Panc1 (cell line): Measurements from ENCODE around the gene KATNAL2.

Experiments
- POLR2AphosphoS5 ChIP-seq: IDR thresholded peaks from 2 replicates; pipeline ENCODE4 v1.6.1; 2012; ENCODE audit warnings: mild to moderate bottlenecking, low read depth, low read length, moderate library complexity
- TCF7L2 ChIP-seq: IDR thresholded peaks from 2 replicates; pipeline ENCODE4 v1.6.1; 2011; ENCODE audit warnings: mild to moderate bottlenecking, low read depth, low read length, inconsistent platforms
- TF ChIP-seq, protein P1 (sequence below): fragments of 450-650 bp; IDR thresholded peaks from 2 replicates; pipeline ENCODE4 v1.5.1; 2017; ENCODE audit warnings: mild to moderate bottlenecking
- TF ChIP-seq, protein P2 (sequence below), 2 experiments: IDR thresholded peaks; 2 replicates each; pipeline ENCODE4 v1.6.1; 2011 to 2012; ENCODE audit warnings: low read depth in 2 of 2, control low read depth in 1 of 2, low read length in 1 of 2, mild to moderate bottlenecking in 1 of 2, moderate library complexity in 1 of 2; ENCODE audit not compliant: insufficient read depth in 1 of 2

DNA sequence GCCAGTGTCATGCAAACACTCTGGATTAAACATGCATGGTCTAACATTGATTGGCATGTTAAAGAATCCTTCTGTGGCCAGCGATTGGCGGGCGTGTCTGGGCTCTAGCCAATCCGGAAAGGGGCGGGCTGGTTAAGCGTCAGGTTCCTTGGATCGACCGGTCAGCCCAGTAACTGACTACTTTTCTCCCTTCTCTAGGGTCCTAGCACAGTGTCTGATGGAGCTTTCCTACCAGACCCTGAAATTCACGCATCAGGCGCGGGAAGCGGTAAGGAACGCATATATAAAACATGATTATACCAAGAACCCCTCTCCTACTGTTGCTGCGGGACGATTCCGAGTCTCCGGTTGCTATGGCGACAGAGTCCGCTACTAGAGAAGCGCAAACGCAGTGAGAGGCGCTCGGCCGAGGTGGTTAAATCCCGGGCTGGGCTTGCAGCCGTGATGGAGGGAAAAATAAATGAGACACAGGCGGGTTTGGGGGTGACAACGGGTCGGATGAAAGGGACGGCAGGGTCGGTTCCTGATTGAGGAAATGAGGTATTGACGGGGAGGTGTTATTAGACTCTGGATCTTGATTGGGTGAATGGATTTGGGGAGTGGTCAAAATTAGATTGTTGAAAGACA is 29.4 kb downstream of the KATNAL2 start:
- TF ChIP-seq, protein P1, sequence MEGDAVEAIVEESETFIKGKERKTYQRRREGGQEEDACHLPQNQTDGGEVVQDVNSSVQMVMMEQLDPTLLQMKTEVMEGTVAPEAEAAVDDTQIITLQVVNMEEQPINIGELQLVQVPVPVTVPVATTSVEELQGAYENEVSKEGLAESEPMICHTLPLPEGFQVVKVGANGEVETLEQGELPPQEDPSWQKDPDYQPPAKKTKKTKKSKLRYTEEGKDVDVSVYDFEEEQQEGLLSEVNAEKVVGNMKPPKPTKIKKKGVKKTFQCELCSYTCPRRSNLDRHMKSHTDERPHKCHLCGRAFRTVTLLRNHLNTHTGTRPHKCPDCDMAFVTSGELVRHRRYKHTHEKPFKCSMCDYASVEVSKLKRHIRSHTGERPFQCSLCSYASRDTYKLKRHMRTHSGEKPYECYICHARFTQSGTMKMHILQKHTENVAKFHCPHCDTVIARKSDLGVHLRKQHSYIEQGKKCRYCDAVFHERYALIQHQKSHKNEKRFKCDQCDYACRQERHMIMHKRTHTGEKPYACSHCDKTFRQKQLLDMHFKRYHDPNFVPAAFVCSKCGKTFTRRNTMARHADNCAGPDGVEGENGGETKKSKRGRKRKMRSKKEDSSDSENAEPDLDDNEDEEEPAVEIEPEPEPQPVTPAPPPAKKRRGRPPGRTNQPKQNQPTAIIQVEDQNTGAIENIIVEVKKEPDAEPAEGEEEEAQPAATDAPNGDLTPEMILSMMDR = no peak
- TF ChIP-seq, protein P2, sequence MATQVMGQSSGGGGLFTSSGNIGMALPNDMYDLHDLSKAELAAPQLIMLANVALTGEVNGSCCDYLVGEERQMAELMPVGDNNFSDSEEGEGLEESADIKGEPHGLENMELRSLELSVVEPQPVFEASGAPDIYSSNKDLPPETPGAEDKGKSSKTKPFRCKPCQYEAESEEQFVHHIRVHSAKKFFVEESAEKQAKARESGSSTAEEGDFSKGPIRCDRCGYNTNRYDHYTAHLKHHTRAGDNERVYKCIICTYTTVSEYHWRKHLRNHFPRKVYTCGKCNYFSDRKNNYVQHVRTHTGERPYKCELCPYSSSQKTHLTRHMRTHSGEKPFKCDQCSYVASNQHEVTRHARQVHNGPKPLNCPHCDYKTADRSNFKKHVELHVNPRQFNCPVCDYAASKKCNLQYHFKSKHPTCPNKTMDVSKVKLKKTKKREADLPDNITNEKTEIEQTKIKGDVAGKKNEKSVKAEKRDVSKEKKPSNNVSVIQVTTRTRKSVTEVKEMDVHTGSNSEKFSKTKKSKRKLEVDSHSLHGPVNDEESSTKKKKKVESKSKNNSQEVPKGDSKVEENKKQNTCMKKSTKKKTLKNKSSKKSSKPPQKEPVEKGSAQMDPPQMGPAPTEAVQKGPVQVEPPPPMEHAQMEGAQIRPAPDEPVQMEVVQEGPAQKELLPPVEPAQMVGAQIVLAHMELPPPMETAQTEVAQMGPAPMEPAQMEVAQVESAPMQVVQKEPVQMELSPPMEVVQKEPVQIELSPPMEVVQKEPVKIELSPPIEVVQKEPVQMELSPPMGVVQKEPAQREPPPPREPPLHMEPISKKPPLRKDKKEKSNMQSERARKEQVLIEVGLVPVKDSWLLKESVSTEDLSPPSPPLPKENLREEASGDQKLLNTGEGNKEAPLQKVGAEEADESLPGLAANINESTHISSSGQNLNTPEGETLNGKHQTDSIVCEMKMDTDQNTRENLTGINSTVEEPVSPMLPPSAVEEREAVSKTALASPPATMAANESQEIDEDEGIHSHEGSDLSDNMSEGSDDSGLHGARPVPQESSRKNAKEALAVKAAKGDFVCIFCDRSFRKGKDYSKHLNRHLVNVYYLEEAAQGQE (IDR thresholded peaks at IDR 0.05; ENCODE audit: insufficient read depth in 1 of 2, low read depth in 2 of 2, low read length in 1 of 2) = no peak
- TF ChIP-seq POLR2AphosphoS5 (no peak), TCF7L2 (no peak)
